Lower lobe of right lung (tissue), 2 donors: ENCODE measurements around the gene TNNC1. TPM values are rescaled to one million over a fixed set of nuclear protein-coding genes. Genes with fewer than 3 reads are reported as not detected.

Experiments used
- ATAC-seq, 2 donors: fragments of 200-7000 bp; cut with Tn5 transposase; one replicate each; pipeline ENCODE4 v1.9.1; 2020 to 2022; ENCODE audit warnings: mild to moderate bottlenecking in 2 of 2, moderate library complexity in 2 of 2
- DNase-seq: peaks from one replicate; pipeline ENCODE4 v3.0.0-alpha.2; 2020
- H3K27ac ChIP-seq: fragments of 200-600 bp; one replicate; pipeline ENCODE4 v1.8.0; 2022
- H3K27me3 ChIP-seq: fragments of 200-600 bp; one replicate; pipeline ENCODE4 v1.8.0; 2022; ENCODE audit warnings: low read depth
- H3K36me3 ChIP-seq: fragments of 200-600 bp; one replicate; pipeline ENCODE4 v1.8.0; 2022; ENCODE audit warnings: mild to moderate bottlenecking
- H3K4me1 ChIP-seq: fragments of 200-600 bp; one replicate; pipeline ENCODE4 v1.8.0; 2022
- H3K4me3 ChIP-seq: fragments of 200-600 bp; one replicate; pipeline ENCODE4 v1.8.0; 2022; ENCODE audit warnings: mild to moderate bottlenecking
- H3K9me3 ChIP-seq: fragments of 200-600 bp; one replicate; pipeline ENCODE4 v1.8.0; 2022
- CTCF ChIP-seq: fragments of 200-600 bp; IDR thresholded peaks from one replicate; pipeline ENCODE4 v1.8.0; 2022; ENCODE audit warnings: antibody characterized with exemption, mild to moderate bottlenecking
- intact Hi-C: fragments of 100-400 bp; cut with DNase I; formaldehyde crosslinking; loops from one replicate; pipeline ENCODE4 v1.11.0; 2022
- total RNA-seq: library from RNA; stranded (reverse); fragmentation: NEBNext Ultra II Directional; extraction: Animal tissue kit (Norgen Biotek cat#: 25700); gene quantifications from one replicate; pipeline ENCODE4 v1.2.1, GENCODE V29; 2021
- donor health status: DM: no; HTN: yes; CAD: no; lungs with severe emphysema.

Gene TNNC1
- total RNA-seq, 1 donor from 2014 or later: 44.0 TPM

- peak; percentile 67 for DNase-seq
- intact Hi-C loops: no loop called here
- peak; percentile 100 for TF ChIP-seq CTCF
Observed at GRCh38 chr3:52446631-52447511, 7.0 kb downstream of the TNNC1 start.

GRCh38 chr3:52446042-52446441 is 7.8 kb downstream of the TNNC1 start:
- ATAC-seq (no peak), DNase-seq (no peak)
- Histone ChIP-seq H3K27ac (no peak overlapping the region), H3K36me3 (peaks cover 4% of the 10 kb centered on the region), H3K4me1 (peaks cover 28% of the 10 kb centered on the region), H3K4me3 (no peak overlapping the region), H3K9me3 (no peaks in the 10 kb centered on the region), H3K27me3 (no peaks in the 10 kb centered on the region)
- intact Hi-C loops: no loop called here
- no peak for TF ChIP-seq CTCF

More at GRCh38 chr3:52446631-52447511, 7.0 kb downstream of the TNNC1 start:
- H3K36me3 ChIP-seq: no peaks in the 10 kb centered on the region
- H3K27me3 ChIP-seq: no peaks in the 10 kb centered on the region
- H3K27ac ChIP-seq: no peak overlapping the region
- H3K4me1 ChIP-seq: peaks cover 28% of the 10 kb centered on the region
- no peak overlapping the region for H3K4me3 ChIP-seq
- no peaks in the 10 kb centered on the region for H3K9me3 ChIP-seq
- peak; percentile 60 to 61 for ATAC-seq

GRCh38 chr3:52444860-52445793 is 8.7 kb downstream of the TNNC1 start, which contains the start of gene SEMA3G:
Gene SEMA3G, minus strand, starts transcription at chr3:52445103. Its CDS starts 76 bp downstream, at chr3:52445027.
- no peaks in the 10 kb centered on the region for H3K27me3 ChIP-seq
- no peaks in the 10 kb centered on the region for H3K9me3 ChIP-seq
- TF ChIP-seq CTCF: peak; percentile 84
- H3K27ac ChIP-seq: no peak within 1 kb of the TSS
- peaks cover 24% of the 10 kb centered on the region for H3K4me1 ChIP-seq
- DNase-seq (peak; percentile 91), ATAC-seq (peak; percentile 87 to 88)
- intact Hi-C loops: no loop called here
- H3K36me3 ChIP-seq: peaks cover 7% of the 10 kb centered on the region
- peak within 1 kb of the TSS; percentile 48 for H3K4me3 ChIP-seq

GRCh38 chr3:52443791-52444687 is 9.8 kb downstream of the TNNC1 start:
- DNase-seq (no peak), ATAC-seq (no peak)
- no peaks in the 10 kb centered on the region for H3K27me3 ChIP-seq
- peak overlapping the region; percentile 41 for H3K4me3 ChIP-seq
- intact Hi-C loops: no loop called here
- peak overlapping the region; percentile 11 for H3K27ac ChIP-seq
- no peak for TF ChIP-seq CTCF
- H3K4me1 ChIP-seq: peaks cover 22% of the 10 kb centered on the region
- H3K36me3 ChIP-seq: peaks cover 7% of the 10 kb centered on the region
- H3K9me3 ChIP-seq: no peaks in the 10 kb centered on the region

- H3K4me1 ChIP-seq: peaks cover 28% of the 10 kb centered on the region
- intact Hi-C loops: no loop called here
- no peak for TF ChIP-seq CTCF
- H3K9me3 ChIP-seq: no peaks in the 10 kb centered on the region
- H3K27me3 ChIP-seq: no peaks in the 10 kb centered on the region
- DNase-seq (no peak), ATAC-seq (no peak)
- H3K27ac ChIP-seq: no peak overlapping the region
- H3K36me3 ChIP-seq: peaks cover 7% of the 10 kb centered on the region
- H3K4me3 ChIP-seq: peak overlapping the region; percentile 41
Observed at GRCh38 chr3:52443268-52443610, 10.6 kb downstream of the TNNC1 start.
